D721Med (cell line): Measurements from ENCODE around the gene COL21A1.

ENCODE experiments used
- DNase-seq: peaks from one replicate; pipeline ENCODE4 v3.0.0; 2011; ENCODE audit warnings: low spot score; ENCODE audit not compliant: insufficient read length
- FAIRE-seq: peaks from 2 replicates; lab custom pipeline; 2011; peaks lifted over from hg19 to GRCh38; lab: Jason Lieb, UNC
- CTCF ChIP-seq: IDR thresholded peaks from 2 replicates; pipeline ENCODE4 v1.5.1; 2012; ENCODE audit warnings: mild to moderate bottlenecking, control low read depth; ENCODE audit not compliant: insufficient read depth; ENCODE audit errors: missing control alignments

The COL21A1 gene

DNA sequence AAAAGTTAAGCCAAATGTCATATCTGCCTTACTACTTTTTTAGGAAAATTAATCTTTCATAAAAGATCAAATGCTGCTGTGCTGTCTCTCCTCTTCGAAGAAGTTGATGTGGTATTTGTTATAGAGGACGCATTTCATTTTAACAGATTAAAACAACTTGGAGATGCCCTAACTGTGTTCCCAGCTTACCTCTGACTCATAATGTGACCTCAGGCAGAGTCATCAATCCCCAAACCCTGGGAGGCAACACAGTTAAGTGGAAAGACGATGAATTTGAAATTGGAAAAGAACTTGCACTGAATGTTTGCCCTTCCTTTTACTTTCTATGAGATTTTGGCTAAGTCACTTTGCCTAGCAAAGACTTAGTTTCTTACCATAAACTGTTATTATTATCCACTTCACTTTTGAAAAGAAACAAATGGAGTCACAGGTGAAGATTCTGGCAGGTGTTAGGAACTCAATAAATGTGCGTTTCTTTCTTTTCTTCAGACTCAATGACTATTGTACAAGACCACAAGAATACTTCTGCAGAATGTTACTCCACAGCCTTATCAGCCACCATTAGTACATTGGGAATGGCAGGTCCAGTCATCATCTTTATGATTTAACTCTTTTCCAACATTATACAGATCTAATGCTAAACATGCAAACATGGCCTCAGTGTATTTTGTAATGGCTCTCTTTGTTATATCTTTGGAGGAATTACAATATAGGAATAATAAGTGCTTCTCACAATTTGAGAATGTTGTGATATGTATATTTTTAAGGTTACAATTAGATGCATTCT lies 102.6 kb downstream of the COL21A1 start:
- DNase-seq (no peak), FAIRE-seq (no peak)
- no peak for TF ChIP-seq CTCF

DNA sequence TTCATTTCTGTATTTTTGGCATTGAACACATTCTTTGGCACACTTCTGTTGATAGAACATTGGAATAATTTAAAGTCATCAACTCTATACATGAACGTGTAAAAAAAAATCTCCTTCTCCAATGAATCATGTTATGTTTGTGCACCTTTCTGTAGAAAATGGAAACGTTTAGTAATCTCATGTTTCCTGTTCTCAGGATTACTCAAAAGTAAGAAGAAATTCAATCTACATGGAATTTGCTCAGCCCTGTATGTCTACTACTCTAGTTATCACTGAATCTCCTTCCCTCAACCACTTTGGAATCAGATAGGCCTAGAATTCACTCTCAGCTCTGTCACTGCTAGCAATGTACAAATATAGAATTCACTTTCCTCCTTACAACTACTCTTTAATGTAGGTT lies 103.6 kb downstream of the COL21A1 start:
- TF ChIP-seq CTCF = no peak
- FAIRE-seq (no peak), DNase-seq (no peak)

GRCh38 chr6:56140090-56140489 lies 107.3 kb downstream of the COL21A1 start:
- DNase-seq (no peak), FAIRE-seq (no peak)
- no peak for TF ChIP-seq CTCF

- DNase-seq = no peak
- no peak for TF ChIP-seq CTCF
- no peak for FAIRE-seq
These were observed 131.7 kb downstream of the COL21A1 start for GRCh38 chr6:56115715-56116114.

GRCh38 chr6:56109149-56109548 lies 138.2 kb downstream of the COL21A1 start:
- FAIRE-seq (no peak), DNase-seq (no peak)
- TF ChIP-seq CTCF = no peak

DNA sequence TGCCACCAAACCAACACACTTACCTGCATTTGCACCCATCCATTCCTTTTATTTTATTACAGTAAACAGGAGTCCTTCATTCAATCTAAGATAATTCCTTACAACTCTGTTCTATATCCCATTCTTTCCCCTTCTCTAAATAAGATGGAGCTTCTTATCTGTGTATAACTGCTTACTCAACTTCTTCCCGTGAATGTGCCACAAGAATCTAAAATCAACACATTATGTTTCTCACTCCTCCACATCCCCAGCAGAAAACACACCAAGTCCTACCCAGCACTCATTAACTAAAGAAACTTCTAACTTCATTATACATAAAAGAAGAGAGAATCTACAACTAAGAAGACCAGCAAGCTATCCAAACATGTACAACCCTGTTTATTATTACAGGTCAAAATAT lies 141.1 kb downstream of the COL21A1 start:
- TF ChIP-seq CTCF = no peak
- no peak for FAIRE-seq
- DNase-seq = no peak

- TF ChIP-seq CTCF = no peak
- no peak for FAIRE-seq
- no peak for DNase-seq
These were observed 142.8 kb downstream of the COL21A1 start for GRCh38 chr6:56104591-56104990.
